ENCODE measurements around the gene CHST8.

CHST8 gene

DNA sequence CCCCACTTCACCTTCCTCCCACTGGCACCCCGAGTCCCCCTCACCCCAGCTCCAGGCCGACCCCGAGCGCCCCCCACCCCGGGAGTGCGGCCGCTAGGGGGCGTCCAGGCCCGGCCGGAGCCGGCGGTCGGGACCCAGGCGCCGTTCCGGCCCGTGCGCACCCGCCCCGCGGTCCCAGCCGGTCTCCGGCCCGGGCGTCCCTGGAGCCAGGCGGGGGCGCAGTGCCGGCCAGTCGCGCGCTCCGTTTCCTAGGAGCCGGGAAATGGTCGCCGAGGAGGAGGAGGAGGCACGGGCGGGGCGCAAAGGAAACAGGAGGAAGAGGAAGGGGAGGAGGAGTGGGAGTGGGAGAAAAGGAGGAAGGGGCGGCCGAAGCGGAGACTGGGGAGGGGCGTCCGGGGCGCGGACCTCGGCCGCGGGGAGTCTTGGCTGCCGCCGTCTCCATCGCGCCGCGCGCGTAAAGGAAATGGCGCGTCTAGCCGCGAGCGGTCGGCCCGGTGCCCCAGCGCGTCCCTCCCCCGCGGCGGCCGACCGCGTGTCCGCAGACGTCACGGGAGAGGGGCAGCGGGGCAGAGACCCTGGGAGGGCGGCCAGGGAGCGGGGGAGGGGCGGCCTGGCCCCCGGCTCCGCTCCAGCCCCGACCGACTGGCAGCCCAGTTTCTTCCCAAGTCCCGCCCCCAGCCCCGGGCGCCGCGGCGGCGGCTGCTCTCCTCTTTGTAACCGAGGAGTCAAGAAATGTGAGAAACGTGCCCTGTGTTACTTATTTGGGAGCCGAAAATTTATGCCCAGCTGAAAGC is 173.8 kb downstream of the CHST8 start:
- DNase-seq (ENCODE audit: low spot score) = peak; percentile 87

DNA sequence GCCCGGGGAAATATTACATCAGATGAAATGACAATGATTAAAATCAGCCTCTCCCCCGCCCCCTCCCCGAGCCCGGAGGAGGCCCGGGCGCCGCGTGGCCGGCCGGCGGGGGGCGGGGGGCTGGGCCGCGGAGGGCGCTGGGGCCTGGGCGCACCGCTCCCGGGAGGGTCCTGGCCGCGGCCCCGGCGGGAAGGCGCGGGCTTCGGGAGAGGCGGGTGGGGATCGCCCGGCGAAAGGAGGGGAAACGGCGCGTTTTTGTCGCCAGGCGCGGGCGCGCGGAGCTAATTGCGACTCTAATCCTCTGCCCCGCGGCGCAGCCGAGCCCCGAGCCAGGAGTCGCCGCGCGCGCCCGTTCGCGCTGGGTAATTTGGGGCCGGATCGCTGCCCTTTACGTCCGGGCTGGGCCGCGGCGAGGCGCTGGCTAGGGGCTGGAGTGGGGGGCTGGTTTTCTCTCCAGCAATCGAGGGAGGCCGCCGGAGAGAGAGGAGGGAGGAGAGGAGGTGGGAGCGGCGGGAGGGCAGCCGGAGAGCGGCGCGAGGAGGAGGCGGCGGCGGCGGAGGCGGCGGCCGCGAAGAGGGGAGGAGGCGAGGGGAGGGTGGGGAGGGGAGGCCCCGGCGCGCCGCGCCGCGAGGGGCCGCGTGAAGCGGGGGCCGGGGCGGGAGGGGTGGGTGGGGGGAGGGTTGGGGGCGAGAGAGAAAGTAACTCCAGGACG is 174.6 kb downstream of the CHST8 start, which contains the start of gene KCTD15:
KCTD15 (plus strand) TSS at position 707 of the 712 bp plus-strand sequence. CDS start 3,585 bp downstream, outside the sequence.
- DNase-seq (ENCODE audit: low spot score) = peak; percentile 37

DNA sequence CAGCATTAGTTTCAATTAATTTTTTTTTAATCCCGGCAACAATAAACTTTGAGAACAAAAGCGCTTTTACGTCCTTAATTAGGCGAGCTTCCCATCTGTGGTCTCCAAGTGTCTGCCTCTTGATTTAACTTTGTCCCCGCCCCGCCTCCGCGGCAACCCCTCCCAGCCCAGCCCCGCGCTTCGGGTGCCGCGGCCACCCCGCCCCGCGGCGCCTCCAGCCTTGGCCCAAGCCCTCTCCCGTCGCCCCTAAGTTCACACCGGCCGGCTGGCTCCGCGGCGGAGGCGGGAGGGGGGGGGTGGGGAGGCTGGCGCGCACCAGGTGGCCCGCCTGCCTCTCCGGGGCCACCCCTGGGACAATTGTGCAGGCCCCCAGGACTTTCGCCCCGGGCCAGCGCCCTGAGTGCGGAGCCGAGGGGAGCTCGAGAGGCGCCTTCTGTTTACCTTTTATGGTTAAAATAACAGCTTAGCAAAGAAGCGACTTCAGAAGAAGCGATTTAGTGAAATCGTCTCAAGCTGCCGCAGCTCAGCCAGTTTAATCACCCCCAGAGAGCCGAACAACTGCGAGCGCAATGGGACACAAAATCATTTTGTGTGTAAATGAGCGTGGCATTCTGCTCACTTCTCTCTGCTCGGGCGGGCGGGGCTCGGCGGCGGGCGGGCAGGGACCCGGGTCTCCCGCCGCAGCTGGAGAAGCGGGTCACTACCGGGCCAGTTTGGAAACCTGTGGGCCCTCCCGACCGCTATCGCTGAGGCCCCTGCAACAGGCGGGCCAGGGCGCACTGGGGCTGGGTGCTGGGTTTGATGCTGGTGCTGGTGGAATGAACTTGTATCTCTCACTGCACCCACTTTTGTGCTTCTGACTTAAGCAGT is 176.3 kb downstream of the CHST8 start:
- peak; percentile 38 for DNase-seq (ENCODE audit: low spot score)

DNA sequence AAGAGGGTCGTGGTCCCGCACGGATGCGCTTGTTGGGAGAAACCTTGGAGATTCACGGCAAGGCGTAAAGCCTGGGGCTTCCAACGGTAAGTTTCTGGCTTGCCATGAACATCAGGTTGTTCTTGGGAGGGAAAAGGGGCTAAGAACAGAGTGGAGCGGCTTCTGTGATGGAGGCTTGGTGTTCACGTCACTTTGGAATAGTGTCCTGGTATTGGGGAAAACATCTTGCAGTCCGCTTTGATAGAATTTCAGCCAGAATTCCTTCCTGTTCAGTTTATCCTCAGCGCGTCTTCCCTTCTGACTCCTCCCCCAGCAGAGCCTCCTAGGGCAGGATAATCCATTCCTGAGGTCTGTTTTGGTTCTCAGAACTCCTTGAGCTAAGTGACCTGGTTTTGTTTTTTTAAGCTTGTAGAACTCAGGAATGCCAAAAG is 176.9 kb downstream of the CHST8 start:
- DNase-seq (ENCODE audit: low spot score) = peak; percentile 61

DNA sequence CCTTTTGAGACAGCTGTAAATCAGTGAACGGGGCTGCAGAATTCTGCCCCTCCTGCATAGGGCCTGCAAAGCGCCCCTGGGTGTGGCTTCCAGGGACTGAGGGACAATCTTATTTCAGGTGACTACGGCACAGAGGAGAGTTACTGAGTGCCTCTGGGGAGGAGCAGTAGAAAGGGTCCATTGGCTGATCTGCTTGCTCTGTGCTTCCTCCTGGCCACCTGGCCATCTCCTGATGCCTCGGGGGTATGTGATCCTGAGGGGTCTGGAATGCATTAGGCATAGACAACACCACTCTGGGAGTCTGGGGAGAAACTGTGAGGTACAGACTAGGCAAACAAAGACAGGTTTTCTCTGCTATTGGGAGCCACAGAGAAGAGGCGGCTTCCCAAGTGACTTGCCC is 177.7 kb downstream of the CHST8 start:
- no peak for DNase-seq (ENCODE audit: low spot score)

DNA sequence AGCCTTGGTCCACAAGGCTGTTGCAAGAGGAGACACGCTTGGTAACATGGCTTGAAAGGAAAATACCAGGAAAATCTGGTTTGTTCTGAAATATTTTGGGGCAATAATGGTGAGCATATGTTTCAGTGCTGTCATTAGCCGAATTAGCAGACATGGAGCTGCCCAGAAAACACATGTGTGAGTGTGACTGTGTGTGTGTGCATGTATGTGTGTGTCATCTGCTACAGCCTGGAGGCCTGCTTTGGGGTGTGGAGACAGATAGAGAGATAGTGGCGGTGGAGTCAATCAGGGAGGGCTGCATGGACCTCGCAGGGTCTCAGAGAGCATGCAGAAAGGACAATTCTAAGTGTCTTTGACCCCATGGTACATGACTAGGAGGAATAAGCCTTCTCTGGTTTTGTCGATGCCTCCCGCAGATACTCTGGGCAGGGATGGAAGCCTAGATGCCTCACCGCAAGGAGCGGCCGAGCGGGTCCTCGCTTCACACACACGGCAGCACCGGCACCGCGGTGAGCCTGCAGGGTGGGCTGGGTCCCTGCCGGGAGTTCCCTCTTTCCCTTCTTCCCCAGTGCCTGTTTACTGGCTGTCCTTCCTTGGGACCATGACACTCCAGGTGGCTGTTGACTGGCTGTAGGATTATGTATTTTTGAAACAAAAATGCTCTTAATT is 178.4 kb downstream of the CHST8 start:
- no peak for DNase-seq (ENCODE audit: low spot score)

DNA sequence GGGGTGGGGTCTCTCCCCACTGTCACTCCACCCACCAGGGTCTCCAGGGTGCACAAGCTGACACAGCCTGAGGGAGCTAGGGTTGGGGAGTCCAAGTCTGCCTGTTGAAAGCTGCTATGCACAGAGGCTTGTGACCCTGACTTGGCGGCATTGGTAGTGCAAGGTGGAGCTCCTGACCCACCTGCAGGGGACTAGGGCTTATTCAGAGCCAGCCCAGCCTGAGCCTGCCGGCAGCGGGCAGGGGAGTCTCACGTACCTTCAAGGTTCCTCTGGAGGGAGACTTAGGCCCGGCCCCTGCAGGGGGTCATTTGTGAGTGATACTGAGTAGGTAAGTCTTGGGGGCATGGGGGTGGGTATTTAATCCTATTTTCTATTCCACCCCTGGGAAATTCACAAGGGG is 179.7 kb downstream of the CHST8 start:
- no peak for DNase-seq (ENCODE audit: low spot score)

DNA sequence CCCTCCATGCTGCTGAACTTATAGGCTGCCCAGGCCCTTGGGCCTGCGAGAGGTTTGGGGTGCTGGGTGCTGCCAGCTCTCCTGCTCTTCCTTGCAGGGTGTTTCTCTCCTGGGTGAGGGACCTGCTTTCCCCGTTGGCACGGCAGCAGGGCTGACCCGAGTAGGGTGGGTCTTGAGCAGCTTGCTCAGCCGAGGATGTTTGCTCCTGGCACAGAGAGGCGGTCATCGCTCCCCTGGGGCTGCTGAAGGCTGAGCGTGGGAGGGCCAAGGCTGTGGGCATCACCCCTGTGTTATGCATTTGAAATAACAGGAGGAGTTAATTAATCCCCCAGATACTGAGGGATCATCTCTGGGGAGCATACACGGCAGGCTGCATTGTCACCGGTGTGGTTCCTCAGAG is 180.2 kb downstream of the CHST8 start:
- no peak for DNase-seq (ENCODE audit: low spot score)

DNA sequence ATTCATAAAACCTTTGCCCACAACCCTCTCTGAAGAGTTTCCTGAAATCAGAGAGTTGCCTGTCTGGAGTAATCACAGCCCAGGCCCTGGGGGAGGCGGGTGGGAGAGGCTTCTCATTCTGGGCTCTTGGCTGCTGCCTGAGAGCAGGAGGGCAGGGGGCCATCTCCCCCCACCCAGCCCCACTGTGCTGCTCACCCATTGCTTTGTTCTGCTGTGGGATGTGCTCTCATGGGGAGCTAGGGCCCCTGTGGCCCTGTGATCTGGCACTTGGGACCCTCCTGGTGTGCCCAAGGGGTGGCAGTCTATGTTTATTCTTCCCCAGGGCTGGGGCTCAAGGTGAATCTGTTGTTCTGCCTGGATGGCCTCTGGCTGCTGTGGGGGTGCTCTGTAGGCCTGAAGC is 181.0 kb downstream of the CHST8 start:
- DNase-seq (ENCODE audit: low spot score) = no peak

DNA sequence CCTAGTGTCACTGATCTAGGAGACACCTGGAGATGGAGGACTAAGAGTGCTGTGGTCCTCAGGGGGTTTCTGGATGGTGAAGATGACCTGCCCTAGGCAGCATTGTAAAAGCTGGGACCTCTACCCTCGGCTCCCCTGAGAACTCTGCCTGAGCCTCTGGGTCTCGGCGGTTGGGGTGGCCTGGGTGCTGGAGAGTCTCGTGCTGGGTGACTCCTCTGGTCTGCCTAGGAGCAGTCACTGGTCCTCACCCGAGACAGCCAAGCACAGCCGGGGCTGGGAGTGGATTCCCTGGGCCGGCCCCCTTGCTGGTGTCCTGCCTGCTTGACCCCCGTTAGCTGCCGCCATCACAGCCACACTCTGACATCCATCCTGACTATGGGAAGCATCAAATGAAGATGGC is 181.6 kb downstream of the CHST8 start:
- DNase-seq (ENCODE audit: low spot score) = no peak

DNA sequence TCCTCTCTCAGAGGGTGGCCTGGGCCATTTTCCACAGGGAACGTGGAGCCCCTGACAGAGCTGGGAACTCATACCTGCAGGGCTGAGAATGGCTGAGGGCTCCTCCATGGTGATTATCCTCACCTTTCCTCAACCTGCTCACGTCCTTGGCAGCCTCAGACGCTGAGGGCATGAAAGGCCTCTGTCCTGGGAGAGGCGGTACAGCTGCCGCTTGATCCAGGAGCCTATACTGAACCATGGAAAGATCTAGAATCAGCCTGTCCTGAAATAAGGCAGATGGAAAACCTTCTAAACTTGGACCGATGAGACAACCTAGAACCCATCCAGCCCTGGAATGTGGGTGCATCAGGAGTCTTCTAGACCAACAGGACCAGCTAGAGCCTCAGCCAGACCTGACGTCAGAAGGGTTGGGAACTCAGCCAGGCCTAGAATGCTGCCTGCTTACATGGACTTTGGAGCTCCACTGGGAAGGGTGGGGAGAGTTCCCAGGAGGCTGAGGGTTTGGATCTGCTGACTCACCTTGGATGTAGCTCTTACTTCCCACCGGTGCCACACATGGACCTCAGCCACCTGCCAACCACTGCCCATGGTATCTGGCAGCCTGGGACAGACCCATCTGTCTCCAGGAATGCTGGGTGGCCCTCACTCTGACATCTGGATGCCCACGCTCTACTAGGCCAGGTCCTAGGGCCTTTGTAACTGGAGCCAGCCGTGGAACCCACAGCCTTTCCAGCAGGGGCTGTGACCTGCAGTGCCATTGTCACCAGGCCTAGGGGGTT is 182.5 kb downstream of the CHST8 start:
- DNase-seq (ENCODE audit: low spot score) = peak; percentile 37

DNA sequence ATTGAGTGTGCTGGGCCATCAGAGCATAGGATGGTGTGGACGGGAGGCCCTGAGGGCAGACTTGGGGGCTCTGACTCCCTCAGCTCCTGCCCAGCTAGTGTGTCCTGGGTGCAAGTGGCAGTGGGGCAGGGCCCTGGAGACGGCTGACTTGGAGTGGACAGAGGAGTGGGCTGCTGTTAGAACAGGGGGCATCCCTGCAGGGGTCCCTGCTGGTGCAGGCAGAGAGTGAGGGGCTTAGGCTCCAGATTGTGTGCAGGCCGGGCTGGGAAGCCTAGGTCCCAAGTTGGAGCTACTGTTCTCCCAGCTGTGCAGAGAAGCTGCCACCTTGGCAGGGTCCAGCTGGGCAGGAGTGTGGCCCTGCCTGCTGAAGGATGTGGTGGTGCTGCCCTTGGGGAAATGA is 183.6 kb downstream of the CHST8 start:
- no peak for DNase-seq (ENCODE audit: low spot score)

DNA sequence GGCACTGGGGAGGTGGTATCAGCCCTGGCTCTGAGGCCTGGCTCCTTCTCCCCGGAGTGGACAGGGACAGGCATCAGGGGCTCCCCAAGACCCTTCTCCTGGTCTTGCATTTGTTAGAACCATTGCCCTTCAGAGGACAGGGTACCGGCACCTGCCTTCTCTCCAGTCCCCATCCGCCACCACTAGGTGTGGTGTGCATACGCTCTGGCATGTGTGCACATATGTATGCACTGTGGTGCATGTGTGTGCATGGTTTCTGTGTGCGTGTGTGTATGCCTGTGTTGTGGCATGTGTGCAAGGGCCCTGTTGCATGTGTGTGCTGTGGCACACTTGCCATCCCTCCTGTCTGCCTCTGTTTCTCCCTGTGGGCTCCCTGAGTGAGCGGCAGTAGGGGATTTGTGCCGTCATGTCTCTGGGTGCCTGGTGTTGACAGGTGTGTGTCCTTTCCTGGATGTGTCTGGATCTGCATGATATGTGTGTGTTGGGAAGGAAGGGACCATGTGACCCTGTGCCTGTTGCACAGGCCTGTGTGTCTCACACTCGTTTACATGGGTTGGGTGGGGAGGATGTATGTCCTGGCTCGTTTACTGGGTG is 184.2 kb downstream of the CHST8 start:
- DNase-seq (ENCODE audit: low spot score) = no peak

DNA sequence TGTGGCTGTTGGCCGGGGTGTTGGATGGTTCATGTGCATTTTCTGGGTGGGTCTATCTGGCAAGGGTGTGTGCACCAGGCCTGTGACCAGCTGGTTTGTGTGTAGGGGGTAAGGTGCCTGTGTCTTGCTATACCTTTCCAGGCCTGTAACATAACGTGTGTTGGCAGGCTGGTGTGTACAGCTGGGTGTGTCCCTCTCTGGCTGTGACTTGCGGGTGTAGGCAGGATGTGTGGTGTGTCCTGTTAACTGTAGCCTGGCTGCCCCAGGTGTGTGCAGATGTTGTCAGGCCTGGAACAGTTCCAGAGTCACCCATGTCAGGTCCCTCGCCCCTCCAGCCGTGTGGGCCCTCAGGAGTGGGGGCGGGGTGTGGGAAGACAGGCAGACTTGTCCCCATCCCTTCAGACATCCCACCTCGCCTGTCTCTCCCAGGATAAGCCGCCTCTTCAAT is 184.7 kb downstream of the CHST8 start:
- DNase-seq (ENCODE audit: low spot score) = no peak

DNA sequence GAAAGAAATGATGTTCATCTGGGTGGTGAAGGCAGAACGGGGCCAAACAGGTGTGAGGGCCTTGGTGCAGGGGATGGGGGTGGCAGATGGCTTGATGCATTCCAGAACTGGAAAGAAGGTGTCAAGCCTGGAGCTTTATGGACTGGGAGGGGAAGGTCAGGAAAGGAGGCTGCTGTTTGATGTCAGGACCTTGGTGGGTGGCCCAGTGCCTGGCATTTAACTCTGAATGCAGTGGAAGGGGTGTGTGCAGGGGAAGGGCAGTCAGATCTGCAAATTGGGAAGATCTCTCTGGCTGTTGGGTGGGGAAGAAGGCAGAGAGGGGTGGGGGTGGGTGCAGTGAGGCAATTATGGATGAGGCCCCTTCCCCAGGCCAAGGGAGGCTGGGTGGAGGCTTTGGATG is 186.6 kb downstream of the CHST8 start:
- no peak for DNase-seq (ENCODE audit: low spot score)

DNA sequence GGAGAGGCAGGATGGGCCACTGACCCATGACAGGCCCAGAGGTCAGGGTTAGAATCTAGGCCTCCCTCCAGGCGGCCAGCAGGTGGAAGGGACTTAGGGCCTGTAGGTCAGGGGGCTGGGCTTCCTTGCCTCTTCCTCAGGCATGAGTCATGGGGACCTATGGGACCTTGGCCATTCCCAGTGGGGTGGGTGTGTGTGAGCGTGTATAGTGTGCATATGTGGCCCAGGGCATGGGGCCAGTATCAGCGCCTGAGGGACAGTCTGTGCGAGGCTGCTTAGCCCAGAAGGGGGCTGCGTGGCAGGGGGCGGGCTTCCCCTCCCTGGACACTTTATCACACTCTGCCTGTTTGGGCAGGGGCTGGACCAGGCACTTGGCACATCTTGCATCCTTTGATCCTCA is 188.2 kb downstream of the CHST8 start:
- no peak for DNase-seq (ENCODE audit: low spot score)

DNA sequence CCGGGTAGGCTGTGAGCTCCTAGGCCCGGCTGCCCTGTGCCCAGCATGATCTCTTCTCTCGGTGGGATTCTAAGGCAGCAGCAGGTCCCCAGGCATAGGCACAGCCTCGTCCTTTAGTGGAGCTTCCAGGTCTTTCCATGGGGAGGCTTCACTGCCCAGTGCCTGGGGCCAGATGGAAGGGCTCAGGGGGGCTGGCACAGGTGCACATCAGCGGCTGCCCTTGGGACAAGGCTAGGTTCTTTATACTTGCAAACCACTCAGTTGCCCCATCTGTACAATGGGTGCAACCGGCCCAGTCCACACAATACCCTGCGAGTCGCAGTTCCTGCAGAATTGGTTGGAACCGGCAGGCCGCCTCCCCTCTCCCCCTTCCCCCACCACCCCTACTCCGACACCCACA is 189.1 kb downstream of the CHST8 start:
- DNase-seq (ENCODE audit: low spot score) = no peak

DNA sequence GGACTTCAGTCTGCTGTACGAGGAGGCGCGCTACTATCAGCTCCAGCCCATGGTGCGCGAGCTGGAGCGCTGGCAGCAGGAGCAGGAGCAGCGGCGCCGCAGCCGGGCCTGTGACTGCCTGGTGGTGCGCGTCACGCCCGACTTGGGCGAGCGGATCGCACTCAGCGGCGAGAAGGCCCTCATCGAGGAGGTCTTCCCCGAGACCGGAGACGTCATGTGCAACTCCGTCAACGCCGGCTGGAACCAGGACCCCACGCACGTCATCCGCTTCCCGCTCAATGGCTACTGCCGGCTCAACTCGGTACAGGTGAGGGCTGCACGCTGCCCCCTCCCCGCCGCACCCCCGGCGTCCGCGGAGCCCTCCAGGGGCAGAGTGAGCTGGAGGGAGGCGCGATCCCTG is 189.5 kb downstream of the CHST8 start:
- no peak for DNase-seq (ENCODE audit: low spot score)

DNA sequence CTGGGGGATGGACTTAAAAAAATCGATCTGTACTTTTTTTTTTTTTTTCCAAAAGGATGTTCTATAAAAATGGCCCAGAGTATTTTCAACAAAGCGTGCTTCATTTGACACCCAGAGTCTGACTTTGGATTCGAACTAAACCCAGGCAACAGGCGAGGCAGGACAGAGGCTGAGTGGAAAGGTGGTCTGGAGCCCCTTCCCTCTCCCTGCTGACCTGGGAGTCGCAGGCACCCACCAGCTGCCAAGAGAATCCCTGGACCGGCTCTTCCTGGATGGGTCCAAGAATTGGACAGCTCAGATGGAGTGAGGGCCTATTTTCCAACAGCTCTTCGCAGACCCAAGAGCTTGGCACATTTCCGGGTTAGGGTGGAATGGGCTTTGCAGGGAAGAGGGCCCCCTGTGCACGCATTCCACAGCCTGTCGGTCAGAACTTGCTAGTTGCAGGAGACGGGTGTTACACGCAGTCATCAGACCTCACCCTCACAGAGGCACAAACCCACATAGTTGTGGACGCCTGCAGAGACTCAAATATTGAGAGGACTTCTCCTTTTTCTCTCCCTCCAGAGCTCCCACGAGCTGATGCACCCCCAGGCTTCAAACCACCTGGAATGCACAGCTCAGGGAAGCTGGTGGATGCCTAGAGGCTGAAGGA is 190.1 kb downstream of the CHST8 start:
- DNase-seq (ENCODE audit: low spot score) = no peak
